ENCODE results near the gene PLCH2.
A peak's percentile ranks its signal among the peaks of the same experiment; 100 is the strongest.

PLCH2 gene

DNA sequence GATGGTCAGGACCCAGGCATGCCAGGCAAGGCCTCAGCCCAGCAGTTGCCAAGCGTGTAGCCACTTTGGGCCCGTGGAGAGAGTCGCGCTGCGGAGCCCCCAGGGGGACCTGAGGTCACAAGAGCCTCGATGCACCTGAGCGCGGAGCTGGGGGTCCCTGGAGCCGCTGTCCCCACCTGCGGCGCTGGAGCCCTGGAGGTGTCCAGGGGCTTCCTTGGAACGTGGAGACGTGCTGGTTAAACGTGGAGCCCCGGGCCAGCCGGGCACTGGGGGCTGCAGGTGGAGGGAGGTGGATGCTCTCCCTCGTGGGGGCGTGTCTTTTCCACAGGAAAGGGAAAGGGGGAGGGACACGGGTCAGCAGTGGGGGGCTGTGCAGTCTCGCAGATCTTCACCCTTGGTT is 3.1 kb downstream of the PLCH2 start:
- DNase-seq = no peak

GRCh38 chr1:2479618-2480017 is 3.5 kb downstream of the PLCH2 start:
- no peak for DNase-seq

- no peak for DNase-seq
These were observed 4.3 kb downstream of the PLCH2 start for GRCh38 chr1:2480236-2480985.

DNA sequence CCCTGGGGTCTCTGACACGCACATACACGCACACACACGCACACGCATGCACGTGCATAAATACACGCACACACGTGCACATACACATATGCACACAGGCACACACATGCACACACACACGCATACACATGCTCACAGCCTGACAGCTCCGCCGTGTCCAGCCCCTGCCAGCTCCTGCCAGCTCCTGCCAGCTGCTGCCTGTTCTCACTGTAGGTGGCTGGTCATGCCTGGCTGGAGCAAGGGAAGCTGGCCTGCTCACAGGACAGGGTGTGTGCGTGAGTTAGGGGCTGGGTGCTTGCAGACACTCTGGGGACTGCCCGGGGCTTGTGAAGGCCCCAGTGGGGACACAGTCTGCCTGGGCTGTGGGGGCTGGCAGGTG is 4.9 kb downstream of the PLCH2 start:
- peak; percentile 55 for DNase-seq

GRCh38 chr1:2481885-2482284 is 5.8 kb downstream of the PLCH2 start:
- no peak for DNase-seq

DNA sequence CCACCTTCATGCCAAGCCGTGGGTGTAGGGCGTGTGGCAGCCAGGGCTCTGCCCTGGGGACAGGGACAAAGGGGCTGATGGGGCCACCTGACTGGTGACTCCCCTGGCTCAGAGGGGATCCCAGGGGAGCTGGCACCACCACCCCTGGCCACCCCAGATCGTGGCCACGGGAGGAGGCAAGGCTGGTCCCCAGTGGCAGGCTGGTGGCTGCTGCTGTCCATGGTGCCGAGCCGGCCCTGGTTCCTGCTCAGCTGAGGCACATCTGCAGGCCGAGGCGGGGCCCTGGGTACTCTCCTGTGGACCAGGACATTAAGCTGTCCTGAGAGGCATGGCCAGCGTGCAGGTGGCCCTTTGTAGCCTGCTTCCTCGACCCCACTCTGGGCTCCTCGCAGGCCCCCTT is 6.5 kb downstream of the PLCH2 start:
- DNase-seq = no peak

- DNase-seq = no peak
These were observed 6.9 kb downstream of the PLCH2 start for GRCh38 chr1:2483026-2483425.

GRCh38 chr1:2483970-2484369 is 7.9 kb downstream of the PLCH2 start:
- no peak for DNase-seq

- no peak for DNase-seq
These were observed 10.0 kb downstream of the PLCH2 start for GRCh38 chr1:2486041-2486440.

- DNase-seq = no peak
These were observed 10.5 kb downstream of the PLCH2 start for GRCh38 chr1:2486558-2486957.

DNA sequence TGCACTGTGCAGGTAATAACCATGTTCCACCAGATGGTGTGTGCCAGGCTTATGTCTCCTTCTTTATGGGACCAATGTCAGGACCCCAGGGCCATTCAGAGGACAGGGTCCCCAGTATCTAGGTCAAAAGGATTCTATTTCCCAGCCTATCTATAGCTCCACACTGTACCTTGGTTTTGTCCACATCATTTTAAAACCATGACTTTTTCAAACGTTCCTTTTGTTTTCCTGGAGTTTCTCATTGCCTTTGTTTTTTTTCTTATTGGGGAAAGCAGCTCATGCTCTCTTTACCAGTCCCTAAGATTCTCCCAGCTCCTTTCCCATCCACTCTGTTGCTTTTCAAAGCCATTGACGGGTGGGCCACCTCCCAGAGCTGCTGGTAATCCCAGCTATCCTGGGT is 12.6 kb downstream of the PLCH2 start:
- DNase-seq = no peak

GRCh38 chr1:2489615-2490014 is 13.5 kb downstream of the PLCH2 start:
- DNase-seq = no peak

GRCh38 chr1:2492091-2492490 is 16.0 kb downstream of the PLCH2 start:
- no peak for DNase-seq

DNA sequence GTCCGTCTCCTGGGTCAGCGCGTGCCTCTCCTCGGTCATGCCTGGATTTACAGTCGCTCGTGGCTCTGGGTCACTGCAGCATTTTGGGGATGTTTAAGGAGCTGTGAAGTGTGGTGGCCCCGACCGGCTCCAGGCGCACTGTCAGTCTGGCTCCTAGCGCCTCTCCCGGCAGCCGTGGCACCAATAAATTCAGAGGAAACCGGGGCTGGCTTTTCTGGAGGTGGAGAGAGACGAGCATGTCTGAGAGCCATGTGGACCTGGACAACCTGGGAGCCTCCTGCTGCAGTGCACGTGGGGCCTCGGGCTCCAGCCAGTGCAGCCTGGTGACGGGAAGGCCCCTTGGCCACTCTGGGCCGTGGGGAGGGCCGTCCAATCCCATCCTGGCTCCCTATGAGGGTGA is 17.1 kb downstream of the PLCH2 start:
- no peak for DNase-seq

DNA sequence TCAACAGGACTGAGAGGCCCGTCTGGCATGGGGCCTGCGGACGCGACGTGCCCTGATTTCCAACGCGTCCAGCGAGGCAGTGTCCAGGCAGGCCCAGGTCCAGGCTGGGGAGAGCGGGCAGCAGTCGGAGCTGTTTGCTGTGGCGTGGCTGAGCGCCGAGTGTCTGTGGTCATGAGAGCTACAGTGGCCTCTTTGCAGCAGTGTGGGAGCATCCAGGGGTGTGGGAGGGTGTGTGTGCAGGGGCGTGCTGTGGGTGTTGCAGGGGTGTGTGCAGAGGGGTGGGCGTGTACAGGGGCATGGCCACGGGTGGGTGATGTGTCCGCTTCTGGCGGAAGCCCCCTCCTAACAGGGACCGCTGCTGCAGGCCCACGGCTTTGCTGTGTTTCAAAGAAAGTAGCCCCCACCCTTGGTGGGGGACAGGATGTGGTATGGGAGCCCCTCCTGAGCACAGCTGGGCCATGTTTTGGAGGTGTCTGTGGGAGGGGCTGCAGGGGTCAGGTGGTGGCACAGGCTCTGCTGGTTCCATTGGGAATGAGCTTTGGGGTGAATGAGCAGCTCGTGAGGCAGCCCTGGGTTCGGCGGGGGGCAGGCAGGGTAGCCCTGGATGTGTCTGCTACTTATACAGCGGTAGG is 17.7 kb downstream of the PLCH2 start:
- peak; percentile 65 for DNase-seq

DNA sequence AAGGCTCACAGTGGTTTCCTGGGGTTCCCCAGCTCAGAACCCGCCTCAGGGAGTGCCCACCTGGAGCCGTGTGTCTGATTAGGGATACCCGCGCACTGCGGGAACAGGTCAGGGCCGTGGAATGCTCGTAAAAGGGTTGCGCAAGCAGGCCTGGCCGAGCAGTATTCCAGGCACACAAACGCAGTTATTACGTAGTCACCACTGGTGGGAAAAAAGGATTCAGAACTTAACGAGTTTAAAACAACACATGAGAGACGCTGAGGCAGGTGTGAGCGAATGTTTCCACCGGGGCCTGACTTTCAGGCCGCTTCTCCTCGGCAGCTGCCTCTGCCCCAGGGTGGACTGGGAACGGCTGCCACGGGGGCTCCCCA is 18.2 kb downstream of the PLCH2 start:
- no peak for DNase-seq

GRCh38 chr1:2495026-2495425 is 18.9 kb downstream of the PLCH2 start:
- DNase-seq = no peak

- DNase-seq = no peak
These were observed 19.5 kb downstream of the PLCH2 start for GRCh38 chr1:2495546-2495945.

GRCh38 chr1:2496087-2496622 is 20.1 kb downstream of the PLCH2 start:
- no peak for DNase-seq

GRCh38 chr1:2496746-2497145 is 20.7 kb downstream of the PLCH2 start:
- DNase-seq = no peak

- DNase-seq = no peak
These were observed 21.8 kb downstream of the PLCH2 start for GRCh38 chr1:2497891-2498290.

- DNase-seq = no peak
These were observed 22.6 kb downstream of the PLCH2 start for GRCh38 chr1:2498648-2499047.

- DNase-seq = no peak
These were observed 23.2 kb downstream of the PLCH2 start for GRCh38 chr1:2499260-2499659.

- DNase-seq = no peak
These were observed 24.0 kb downstream of the PLCH2 start for GRCh38 chr1:2499986-2500596.

Data from femur (tissue), 1 donor.